Measurements from ENCODE around the gene ZNF157.
"Not testable (repeated sequence)": the region's sequence is repeated elsewhere in the genome, so short reads cannot be mapped to it uniquely, and the experiment has no call there.

Gene ZNF157

GRCh38 chrX:47358387-47359065, 11.9 kb upstream of the ZNF157 start:
- DNase-seq (ENCODE audit: extremely low spot score) = no peak
- TF ChIP-seq NFRKB (IDR thresholded peaks at IDR 0.05) (no peak), FOXK2 (IDR thresholded peaks at IDR 0.05) (no peak), TARDBP (IDR thresholded peaks at IDR 0.05) (no peak), FOXM1 (IDR thresholded peaks at IDR 0.05; ENCODE audit: borderline replicate concordance) (no peak), SUZ12 (IDR thresholded peaks at IDR 0.05) (no peak), ZNF384 (IDR thresholded peaks at IDR 0.05) (no peak), SP1 (IDR thresholded peaks at IDR 0.05) (no peak)
- CTCF ChIA-PET = interaction anchor here (0.6 kb wide), 1 partner anchor 114 kb away, joined by 3 read pairs; no protein-coding TSS in a partner anchor
- POLR2A ChIA-PET = no interaction called here

- ChIA-PET CTCF (interaction anchor here (0.8 kb wide), 1 partner anchor 215 kb away, joined by 4 read pairs; no protein-coding TSS in a partner anchor), POLR2A (interaction anchor here (2.2 kb wide), 1 partner anchor 195 kb away, joined by 5 read pairs; no protein-coding TSS in a partner anchor)
- TF ChIP-seq FOXK2 (IDR thresholded peaks at IDR 0.05) = no peak
- TF ChIP-seq CTBP1 (IDR thresholded peaks at IDR 0.05; ENCODE audit: borderline replicate concordance) = no peak
- no peak for DNase-seq (ENCODE audit: extremely low spot score)
These were observed 9.8 kb upstream of the ZNF157 start for GRCh38 chrX:47360423-47361179.

GRCh38 chrX:47361538-47362511, 8.6 kb upstream of the ZNF157 start:
- ChIA-PET CTCF (interaction anchor here (0.8 to 1.3 kb wide), 2 partner anchors 23 to 217 kb away, joined by 4 to 5 read pairs; no protein-coding TSS in a partner anchor), POLR2A (interaction anchor here (0.6 to 2.2 kb wide), 8 partner anchors 20 to 232 kb away, joined by 3 to 8 read pairs (median 4); partner anchors contain the start of gene USP11)
- peak; percentile 93 for DNase-seq (ENCODE audit: extremely low spot score)

GRCh38 chrX:47366041-47366722, 4.2 kb upstream of the ZNF157 start:
- CTCF ChIA-PET = no interaction called here
- peak; percentile 71 for DNase-seq (ENCODE audit: extremely low spot score)
- POLR2A ChIA-PET = no interaction called here
- TF ChIP-seq PKNOX1 (IDR thresholded peaks at IDR 0.05) (peak; percentile 62), CTBP1 (IDR thresholded peaks at IDR 0.05; ENCODE audit: borderline replicate concordance) (no peak), SP1 (IDR thresholded peaks at IDR 0.05) (no peak), HDGF (IDR thresholded peaks at IDR 0.05; ENCODE audit: borderline replicate concordance) (no peak), SUZ12 (IDR thresholded peaks at IDR 0.05) (no peak), ZNF384 (IDR thresholded peaks at IDR 0.05) (no peak), L3MBTL2 (conservative IDR thresholded peaks at IDR 0.05) (peak; percentile 96), ELF4 (IDR thresholded peaks at IDR 0.05) (no peak), FOXA1 (IDR thresholded peaks at IDR 0.05) (no peak), FOXK2 (IDR thresholded peaks at IDR 0.05) (no peak), NFRKB (IDR thresholded peaks at IDR 0.05) (no peak), BHLHE40 (IDR thresholded peaks at IDR 0.05; ENCODE audit: borderline replicate concordance) (no peak; the same call in 1 of the 2 replicates)

More at GRCh38 chrX:47361538-47362511, 8.6 kb upstream of the ZNF157 start:
- TF ChIP-seq CTBP1 (IDR thresholded peaks at IDR 0.05; ENCODE audit: borderline replicate concordance) = peak; percentile 74; the same call in 1 of the 2 replicates
- TF ChIP-seq PKNOX1 (IDR thresholded peaks at IDR 0.05) = peak; percentile 99
- no peak for TF ChIP-seq L3MBTL2 (conservative IDR thresholded peaks at IDR 0.05)
- peak; percentile 59; the same call in 1 of the 2 replicates for TF ChIP-seq HDGF (IDR thresholded peaks at IDR 0.05; ENCODE audit: borderline replicate concordance)

- ChIA-PET POLR2A (no interaction called here), CTCF (no interaction called here)
- no peak for DNase-seq (ENCODE audit: extremely low spot score)
- TF ChIP-seq BHLHE40 (IDR thresholded peaks at IDR 0.05; ENCODE audit: borderline replicate concordance) (no peak), HDGF (IDR thresholded peaks at IDR 0.05; ENCODE audit: borderline replicate concordance) (no peak), ELF4 (IDR thresholded peaks at IDR 0.05) (no peak), ARNT (IDR thresholded peaks at IDR 0.05) (no peak)
These were observed 2.8 kb downstream of the ZNF157 start for GRCh38 chrX:47373198-47373597.

GRCh38 chrX:47380268-47380667, 9.9 kb downstream of the ZNF157 start:
- DNase-seq (ENCODE audit: extremely low spot score) = no peak
- ChIA-PET POLR2A (no interaction called here), CTCF (no interaction called here)
- TF ChIP-seq SP1 (IDR thresholded peaks at IDR 0.05) (no peak), L3MBTL2 (conservative IDR thresholded peaks at IDR 0.05) (no peak), PKNOX1 (IDR thresholded peaks at IDR 0.05) (no peak), HDGF (IDR thresholded peaks at IDR 0.05; ENCODE audit: borderline replicate concordance) (no peak), ZNF384 (IDR thresholded peaks at IDR 0.05) (no peak), ELF4 (IDR thresholded peaks at IDR 0.05) (no peak), FOXM1 (IDR thresholded peaks at IDR 0.05; ENCODE audit: borderline replicate concordance) (no peak), SUZ12 (IDR thresholded peaks at IDR 0.05) (no peak), CTBP1 (IDR thresholded peaks at IDR 0.05; ENCODE audit: borderline replicate concordance) (no peak), LEF1 (IDR thresholded peaks at IDR 0.05; ENCODE audit: borderline replicate concordance) (no peak)

GRCh38 chrX:47380837-47381236, 10.5 kb downstream of the ZNF157 start:
- CTCF ChIA-PET; POLR2A ChIA-PET; DNase-seq (ENCODE audit: extremely low spot score): not testable (repeated sequence)
